22Rv1 (cell line): ENCODE measurements around the gene ZNF554.

Source experiments
- H3K27ac ChIP-seq: fragments of 450-650 bp; 2 replicates; pipeline ENCODE4 v1.5.1; 2017
- CTCF ChIP-seq: fragments of 450-650 bp; IDR thresholded peaks from 2 replicates; pipeline ENCODE4 v1.5.1; 2017; ENCODE audit warnings: mild to moderate bottlenecking
- ZFX ChIP-seq: fragments of 450-650 bp; IDR thresholded peaks from 2 replicates; pipeline ENCODE4 v1.6.1; 2017; ENCODE audit warnings: antibody characterized with exemption, borderline replicate concordance

The ZNF554 gene

GRCh38 chr19:2819540-2820111 lies at the start of gene ZNF554:
ZNF554 (plus strand) TSS chr19:2819868; CDS start chr19:2820072, 204 bp downstream.
- peak within 1 kb of the TSS; percentile 39 for H3K27ac ChIP-seq
- TF ChIP-seq ZFX (no peak), CTCF (peak; percentile 97)

GRCh38 chr19:2770055-2771013 lies 49.3 kb upstream of the ZNF554 start:
- no peak overlapping the region for H3K27ac ChIP-seq

GRCh38 chr19:2771786-2772674 lies 47.6 kb upstream of the ZNF554 start:
- TF ChIP-seq CTCF (no peak), ZFX (no peak)
- H3K27ac ChIP-seq: no peak overlapping the region

More at GRCh38 chr19:2770055-2771013, 49.3 kb upstream of the ZNF554 start:
- TF ChIP-seq ZFX (no peak), CTCF (no peak)

GRCh38 chr19:2774083-2774679 lies 45.5 kb upstream of the ZNF554 start:
- H3K27ac ChIP-seq: no peak overlapping the region
- no peak for TF ChIP-seq ZFX

GRCh38 chr19:2774953-2775555 lies 44.6 kb upstream of the ZNF554 start:
- H3K27ac ChIP-seq: no peak overlapping the region
- no peak for TF ChIP-seq ZFX
- TF ChIP-seq CTCF: no peak

- no peak overlapping the region for H3K27ac ChIP-seq
- TF ChIP-seq CTCF (no peak), ZFX (no peak)
Measured at GRCh38 chr19:2775556-2776430, 43.9 kb upstream of the ZNF554 start.
